GM23338 (cell line): Measurements from ENCODE around the gene ATP8A1. TPM values are rescaled to one million over a fixed set of nuclear protein-coding genes. Genes with fewer than 3 reads are reported as not detected.

Experiments used
- ATAC-seq: fragments of 200-7000 bp; cut with Tn5 transposase; 3 replicates; pipeline ENCODE4 v1.9.1; 2020
- DNase-seq: peaks from one replicate; pipeline ENCODE4 v3.0.0-alpha.2; 2015; ENCODE audit warnings: low spot score
- H2AFZ ChIP-seq: fragments of 200-600 bp; sonication (generic); 2 replicates; pipeline ENCODE4 v1.8.0; 2016; ENCODE audit warnings: antibody characterized with exemption, mild to moderate bottlenecking, moderate library complexity
- H3F3A ChIP-seq: fragments of 200-600 bp; sonication (generic); replicated peaks from 2 replicates; pipeline ENCODE4 v1.8.0; 2017; ENCODE audit warnings: antibody characterized with exemption, mixed run types, low read depth
- H3K27ac ChIP-seq: fragments of 200-600 bp; sonication (generic); 2 replicates; pipeline ENCODE4 v1.6.1; 2016; ENCODE audit warnings: low read depth
- H3K27me3 ChIP-seq: fragments of 200-600 bp; sonication (generic); 2 replicates; pipeline ENCODE4 v1.8.0; 2016; ENCODE audit warnings: mild to moderate bottlenecking, mixed run types, moderate library complexity; ENCODE audit not compliant: insufficient read depth
- H3K36me3 ChIP-seq: fragments of 200-600 bp; sonication (generic); 2 replicates; pipeline ENCODE4 v1.8.0; 2016; ENCODE audit warnings: mild to moderate bottlenecking; ENCODE audit not compliant: insufficient read depth
- H3K4me1 ChIP-seq: fragments of 200-600 bp; sonication (generic); 2 replicates; pipeline ENCODE4 v1.8.0; 2016; ENCODE audit warnings: mild to moderate bottlenecking, moderate library complexity; ENCODE audit not compliant: insufficient read depth
- H3K4me2 ChIP-seq: fragments of 200-600 bp; sonication (generic); 2 replicates; pipeline ENCODE4 v1.7.1; 2017; ENCODE audit warnings: mixed run types
- H3K4me3 ChIP-seq: fragments of 200-600 bp; sonication (generic); 2 replicates; pipeline ENCODE4 v1.6.1; 2016; ENCODE audit warnings: mixed run types
- H3K79me2 ChIP-seq: fragments of 200-600 bp; sonication (generic); replicated peaks from 2 replicates; pipeline ENCODE4 v1.8.0; 2017; ENCODE audit warnings: mild to moderate bottlenecking; ENCODE audit not compliant: insufficient read depth
- H3K9me2 ChIP-seq: fragments of 200-600 bp; sonication (generic); 2 replicates; pipeline ENCODE4 v1.8.0; 2017; ENCODE audit not compliant: insufficient read depth
- H4K20me1 ChIP-seq: fragments of 200-600 bp; sonication (generic); replicated peaks from 2 replicates; pipeline ENCODE4 v1.8.0; 2017; ENCODE audit warnings: mild to moderate bottlenecking; ENCODE audit not compliant: insufficient read depth
- H3K27ac Mint-ChIP-seq: 2 replicates; pipeline ENCODE4 v1.8.0; 2020; ENCODE audit warnings: inconsistent platforms, mild to moderate bottlenecking, moderate library complexity, mixed read lengths
- H3K27me3 Mint-ChIP-seq: 3 replicates; pipeline ENCODE4 v1.8.0; 2022; ENCODE audit warnings: low read depth, mild to moderate bottlenecking, moderate library complexity, mixed read lengths, inconsistent platforms; ENCODE audit not compliant: insufficient read depth, poor library complexity
- H3K36me3 Mint-ChIP-seq: 3 replicates; pipeline ENCODE4 v1.8.0; 2021; ENCODE audit warnings: low read depth, mild to moderate bottlenecking, inconsistent platforms, moderate library complexity, mixed read lengths
- H3K4me1 Mint-ChIP-seq: 3 replicates; pipeline ENCODE4 v1.8.0; 2020; ENCODE audit warnings: mild to moderate bottlenecking, inconsistent platforms, mixed read lengths
- H3K4me3 Mint-ChIP-seq: 3 replicates; pipeline ENCODE4 v1.8.0; 2021; ENCODE audit warnings: moderate library complexity, mild to moderate bottlenecking, inconsistent platforms, mixed read lengths
- H3K9me3 Mint-ChIP-seq: 3 replicates; pipeline ENCODE4 v1.8.0; 2020; ENCODE audit warnings: moderate library complexity, mild to moderate bottlenecking, inconsistent platforms, mixed read lengths
- EZH2 ChIP-seq: fragments of 200-600 bp; sonication (generic); IDR thresholded peaks from one replicate; pipeline ENCODE4 v1.8.0; 2017; ENCODE audit warnings: antibody characterized with exemption, mild to moderate bottlenecking, low read depth; ENCODE audit not compliant: unreplicated experiment
- POLR2AphosphoS5 ChIP-seq: IDR thresholded peaks from 2 replicates; pipeline ENCODE4 v1.6.1; 2016; ENCODE audit warnings: antibody characterized with exemption, low read depth
- ZNF114 ChIP-seq: fragments of 250-450 bp; sonication (Bioruptor Pico); IDR thresholded peaks from 2 replicates; pipeline ENCODE4 v1.5.0; 2020; ENCODE audit warnings: mild to moderate bottlenecking, moderate library complexity
- ZNF331 ChIP-seq: fragments of 250-450 bp; sonication (Bioruptor Pico); IDR thresholded peaks from 2 replicates; pipeline ENCODE4 v1.5.0; 2020; ENCODE audit warnings: low read depth, mild to moderate bottlenecking, moderate library complexity
- polyA plus RNA-seq: library from polyadenylated mRNA; unstranded; fragments of >200 nt; fragmentation: Nextera tagmentation; extraction: Ambion mirVana; gene quantifications from 2 replicates; pipeline ENCODE4 v1.2.1, GENCODE V29; 2016
- total RNA-seq: library from RNA; depleted of rRNA; stranded (reverse); fragments of >200 nt; shearing (Covaris generic); gene quantifications from 2 replicates; pipeline ENCODE4 v1.2.3, GENCODE V29; 2014
- TF ChIP-seq, protein P1 (sequence below): fragments of 250-450 bp; sonication (Bioruptor Pico); IDR thresholded peaks from 2 replicates; pipeline ENCODE4 v1.5.0; 2020; ENCODE audit warnings: mild to moderate bottlenecking, moderate library complexity
- TF ChIP-seq, protein P2 (sequence below): IDR thresholded peaks from one replicate; pipeline ENCODE4 v1.6.1; 2018; ENCODE audit warnings: antibody characterized with exemption; ENCODE audit not compliant: unreplicated experiment

The ATP8A1 gene
- total and polyA plus RNA-seq, 2 experiments from 2014 or later = 6.8 to 66.3 TPM

DNA sequence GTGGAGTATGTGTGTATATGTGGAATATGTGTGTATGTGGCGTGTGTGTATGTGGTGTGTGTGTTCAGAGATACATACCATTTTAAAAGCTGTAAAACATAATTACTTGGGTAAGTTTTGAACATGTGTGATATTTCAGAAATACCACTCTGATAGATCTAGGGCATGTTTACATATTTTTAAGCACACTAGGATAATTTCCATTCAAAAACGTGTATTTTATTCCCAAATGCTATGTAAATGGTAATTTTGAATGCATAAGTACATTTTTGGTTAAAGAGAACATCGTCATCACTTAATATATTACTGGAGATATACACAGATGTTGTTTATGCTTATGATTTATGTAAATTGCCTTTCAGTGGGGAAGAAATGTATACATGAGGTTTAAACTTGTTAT, 294.3 kb downstream of the ATP8A1 start (continued):
- TF ChIP-seq, protein P1, sequence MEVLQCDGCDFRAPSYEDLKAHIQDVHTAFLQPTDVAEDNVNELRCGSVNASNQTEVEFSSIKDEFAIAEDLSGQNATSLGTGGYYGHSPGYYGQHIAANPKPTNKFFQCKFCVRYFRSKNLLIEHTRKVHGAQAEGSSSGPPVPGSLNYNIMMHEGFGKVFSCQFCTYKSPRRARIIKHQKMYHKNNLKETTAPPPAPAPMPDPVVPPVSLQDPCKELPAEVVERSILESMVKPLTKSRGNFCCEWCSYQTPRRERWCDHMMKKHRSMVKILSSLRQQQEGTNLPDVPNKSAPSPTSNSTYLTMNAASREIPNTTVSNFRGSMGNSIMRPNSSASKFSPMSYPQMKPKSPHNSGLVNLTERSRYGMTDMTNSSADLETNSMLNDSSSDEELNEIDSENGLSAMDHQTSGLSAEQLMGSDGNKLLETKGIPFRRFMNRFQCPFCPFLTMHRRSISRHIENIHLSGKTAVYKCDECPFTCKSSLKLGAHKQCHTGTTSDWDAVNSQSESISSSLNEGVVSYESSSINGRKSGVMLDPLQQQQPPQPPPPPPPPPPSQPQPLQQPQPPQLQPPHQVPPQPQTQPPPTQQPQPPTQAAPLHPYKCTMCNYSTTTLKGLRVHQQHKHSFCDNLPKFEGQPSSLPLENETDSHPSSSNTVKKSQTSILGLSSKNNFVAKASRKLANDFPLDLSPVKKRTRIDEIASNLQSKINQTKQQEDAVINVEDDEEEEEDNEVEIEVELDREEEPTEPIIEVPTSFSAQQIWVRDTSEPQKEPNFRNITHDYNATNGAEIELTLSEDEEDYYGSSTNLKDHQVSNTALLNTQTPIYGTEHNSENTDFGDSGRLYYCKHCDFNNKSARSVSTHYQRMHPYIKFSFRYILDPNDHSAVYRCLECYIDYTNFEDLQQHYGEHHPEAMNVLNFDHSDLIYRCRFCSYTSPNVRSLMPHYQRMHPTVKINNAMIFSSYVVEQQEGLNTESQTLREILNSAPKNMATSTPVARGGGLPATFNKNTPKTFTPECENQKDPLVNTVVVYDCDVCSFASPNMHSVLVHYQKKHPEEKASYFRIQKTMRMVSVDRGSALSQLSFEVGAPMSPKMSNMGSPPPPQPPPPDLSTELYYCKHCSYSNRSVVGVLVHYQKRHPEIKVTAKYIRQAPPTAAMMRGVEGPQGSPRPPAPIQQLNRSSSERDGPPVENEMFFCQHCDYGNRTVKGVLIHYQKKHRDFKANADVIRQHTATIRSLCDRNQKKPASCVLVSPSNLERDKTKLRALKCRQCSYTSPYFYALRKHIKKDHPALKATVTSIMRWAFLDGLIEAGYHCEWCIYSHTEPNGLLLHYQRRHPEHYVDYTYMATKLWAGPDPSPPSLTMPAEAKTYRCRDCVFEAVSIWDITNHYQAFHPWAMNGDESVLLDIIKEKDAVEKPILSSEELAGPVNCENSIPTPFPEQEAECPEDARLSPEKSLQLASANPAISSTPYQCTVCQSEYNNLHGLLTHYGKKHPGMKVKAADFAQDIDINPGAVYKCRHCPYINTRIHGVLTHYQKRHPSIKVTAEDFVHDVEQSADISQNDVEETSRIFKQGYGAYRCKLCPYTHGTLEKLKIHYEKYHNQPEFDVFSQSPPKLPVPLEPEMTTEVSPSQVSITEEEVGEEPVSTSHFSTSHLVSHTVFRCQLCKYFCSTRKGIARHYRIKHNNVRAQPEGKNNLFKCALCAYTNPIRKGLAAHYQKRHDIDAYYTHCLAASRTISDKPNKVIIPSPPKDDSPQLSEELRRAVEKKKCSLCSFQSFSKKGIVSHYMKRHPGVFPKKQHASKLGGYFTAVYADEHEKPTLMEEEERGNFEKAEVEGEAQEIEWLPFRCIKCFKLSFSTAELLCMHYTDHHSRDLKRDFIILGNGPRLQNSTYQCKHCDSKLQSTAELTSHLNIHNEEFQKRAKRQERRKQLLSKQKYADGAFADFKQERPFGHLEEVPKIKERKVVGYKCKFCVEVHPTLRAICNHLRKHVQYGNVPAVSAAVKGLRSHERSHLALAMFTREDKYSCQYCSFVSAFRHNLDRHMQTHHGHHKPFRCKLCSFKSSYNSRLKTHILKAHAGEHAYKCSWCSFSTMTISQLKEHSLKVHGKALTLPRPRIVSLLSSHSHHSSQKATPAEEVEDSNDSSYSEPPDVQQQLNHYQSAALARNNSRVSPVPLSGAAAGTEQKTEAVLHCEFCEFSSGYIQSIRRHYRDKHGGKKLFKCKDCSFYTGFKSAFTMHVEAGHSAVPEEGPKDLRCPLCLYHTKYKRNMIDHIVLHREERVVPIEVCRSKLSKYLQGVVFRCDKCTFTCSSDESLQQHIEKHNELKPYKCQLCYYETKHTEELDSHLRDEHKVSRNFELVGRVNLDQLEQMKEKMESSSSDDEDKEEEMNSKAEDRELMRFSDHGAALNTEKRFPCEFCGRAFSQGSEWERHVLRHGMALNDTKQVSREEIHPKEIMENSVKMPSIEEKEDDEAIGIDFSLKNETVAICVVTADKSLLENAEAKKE (CRISPR knock-in tag) = no peak
- TF ChIP-seq, protein P2, sequence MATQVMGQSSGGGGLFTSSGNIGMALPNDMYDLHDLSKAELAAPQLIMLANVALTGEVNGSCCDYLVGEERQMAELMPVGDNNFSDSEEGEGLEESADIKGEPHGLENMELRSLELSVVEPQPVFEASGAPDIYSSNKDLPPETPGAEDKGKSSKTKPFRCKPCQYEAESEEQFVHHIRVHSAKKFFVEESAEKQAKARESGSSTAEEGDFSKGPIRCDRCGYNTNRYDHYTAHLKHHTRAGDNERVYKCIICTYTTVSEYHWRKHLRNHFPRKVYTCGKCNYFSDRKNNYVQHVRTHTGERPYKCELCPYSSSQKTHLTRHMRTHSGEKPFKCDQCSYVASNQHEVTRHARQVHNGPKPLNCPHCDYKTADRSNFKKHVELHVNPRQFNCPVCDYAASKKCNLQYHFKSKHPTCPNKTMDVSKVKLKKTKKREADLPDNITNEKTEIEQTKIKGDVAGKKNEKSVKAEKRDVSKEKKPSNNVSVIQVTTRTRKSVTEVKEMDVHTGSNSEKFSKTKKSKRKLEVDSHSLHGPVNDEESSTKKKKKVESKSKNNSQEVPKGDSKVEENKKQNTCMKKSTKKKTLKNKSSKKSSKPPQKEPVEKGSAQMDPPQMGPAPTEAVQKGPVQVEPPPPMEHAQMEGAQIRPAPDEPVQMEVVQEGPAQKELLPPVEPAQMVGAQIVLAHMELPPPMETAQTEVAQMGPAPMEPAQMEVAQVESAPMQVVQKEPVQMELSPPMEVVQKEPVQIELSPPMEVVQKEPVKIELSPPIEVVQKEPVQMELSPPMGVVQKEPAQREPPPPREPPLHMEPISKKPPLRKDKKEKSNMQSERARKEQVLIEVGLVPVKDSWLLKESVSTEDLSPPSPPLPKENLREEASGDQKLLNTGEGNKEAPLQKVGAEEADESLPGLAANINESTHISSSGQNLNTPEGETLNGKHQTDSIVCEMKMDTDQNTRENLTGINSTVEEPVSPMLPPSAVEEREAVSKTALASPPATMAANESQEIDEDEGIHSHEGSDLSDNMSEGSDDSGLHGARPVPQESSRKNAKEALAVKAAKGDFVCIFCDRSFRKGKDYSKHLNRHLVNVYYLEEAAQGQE = no peak

DNA sequence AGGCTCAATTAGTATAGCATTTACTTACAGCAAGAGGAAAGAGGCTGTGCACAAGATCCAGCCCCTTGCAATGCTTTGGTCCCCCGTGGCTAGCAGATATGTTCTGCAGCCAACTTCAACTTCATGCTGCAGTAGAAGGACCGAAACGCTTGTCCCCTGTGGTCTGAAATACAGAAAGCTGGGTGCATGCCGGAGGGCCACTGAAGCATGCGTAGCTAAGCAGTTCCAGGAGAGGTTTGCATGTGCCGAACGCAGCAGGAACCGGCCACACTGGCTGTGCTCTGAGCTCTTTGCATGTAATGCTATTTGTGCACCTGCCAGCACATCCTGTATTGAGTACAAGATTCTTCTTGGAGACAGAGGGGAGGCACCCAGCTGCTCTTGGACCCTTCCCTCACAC, 295.4 kb downstream of the ATP8A1 start:
- H3K4me3 ChIP-seq = no peak overlapping the region
- H3K4me2 ChIP-seq = no peak overlapping the region
- peaks cover 6% of the 10 kb centered on the region for H3K4me1 ChIP-seq
- H2AFZ ChIP-seq = peak overlapping the region; percentile 63
- no peaks in the 10 kb centered on the region for H3K36me3 Mint-ChIP-seq
- H3K4me3 Mint-ChIP-seq = no peak overlapping the region
- no peaks in the 10 kb centered on the region; the same call in 2 of the 3 replicates for H3K9me3 Mint-ChIP-seq
- peaks cover 4% of the 10 kb centered on the region for H3K4me1 Mint-ChIP-seq
- no peak for ATAC-seq
- H3K79me2 ChIP-seq = no peaks in the 10 kb centered on the region
- no peak overlapping the region for H3K27ac ChIP-seq
- no peaks in the 10 kb centered on the region for H4K20me1 ChIP-seq
- H3K9me2 ChIP-seq = peaks cover 5% of the 10 kb centered on the region; the same call in 1 of the 2 replicates
- no peak for DNase-seq
- H3K36me3 ChIP-seq = no peaks in the 10 kb centered on the region
- no peak overlapping the region for H3K27ac Mint-ChIP-seq
- H3K27me3 ChIP-seq = no peaks in the 10 kb centered on the region
- no peaks in the 10 kb centered on the region for H3F3A ChIP-seq
- H3K27me3 Mint-ChIP-seq = peaks cover 4% of the 10 kb centered on the region
- TF ChIP-seq ZNF114 (CRISPR knock-in tag) = no peak
- TF ChIP-seq POLR2AphosphoS5 = no peak
- no peak for TF ChIP-seq ZNF331
- TF ChIP-seq EZH2 = no peak
- TF ChIP-seq, protein P1 (CRISPR knock-in tag) = no peak
